Stimulated activated CD8-positive, alpha-beta memory T cell treated with anti-CD3 and anti-CD28 coated beads, Interleukin-15, amount 100 ng/mL, for 4 hours (primary cell): ENCODE results near the gene GRIFIN.
"Not testable (repeated sequence)": the region's sequence is repeated elsewhere in the genome, so short reads cannot be mapped to it uniquely, and the experiment has no call there.

Experiments used
- DNase-seq, 2 donors: peaks; one replicate each; pipeline ENCODE4 v3.0.0-alpha.2; 2020; ENCODE audit warnings: low read depth in 2 of 2

The GRIFIN gene

GRCh38 chr7:2453849-2454248 lies 22.3 kb downstream of the GRIFIN start:
- DNase-seq = not testable (repeated sequence)

GRCh38 chr7:2452643-2453270 lies 23.4 kb downstream of the GRIFIN start:
- DNase-seq = no peak

- DNase-seq = no peak
Measured at GRCh38 chr7:2452074-2452507, 24.1 kb downstream of the GRIFIN start.

- peak; percentile 38 to 52 for DNase-seq
Measured at GRCh38 chr7:2451171-2452073, 24.8 kb downstream of the GRIFIN start.

GRCh38 chr7:2450198-2451107 lies 25.7 kb downstream of the GRIFIN start:
- no peak for DNase-seq

- DNase-seq = no peak
Measured at GRCh38 chr7:2446676-2447075, 29.5 kb downstream of the GRIFIN start.

GRCh38 chr7:2445898-2446555 lies 30.2 kb downstream of the GRIFIN start:
- no peak for DNase-seq

- DNase-seq = no peak
Measured at GRCh38 chr7:2445047-2445446, 31.2 kb downstream of the GRIFIN start.

GRCh38 chr7:2444476-2444875 lies 31.7 kb downstream of the GRIFIN start:
- DNase-seq = no peak

- no peak for DNase-seq
Measured at GRCh38 chr7:2443491-2443890, 32.7 kb downstream of the GRIFIN start.

GRCh38 chr7:2441430-2442058 lies 34.7 kb downstream of the GRIFIN start:
- no peak for DNase-seq

- DNase-seq = no peak
Measured at GRCh38 chr7:2440608-2441245, 35.5 kb downstream of the GRIFIN start.

- DNase-seq = no peak
Measured at GRCh38 chr7:2438775-2439174, 37.4 kb downstream of the GRIFIN start.

GRCh38 chr7:2438186-2438585 lies 38.0 kb downstream of the GRIFIN start:
- no peak for DNase-seq

GRCh38 chr7:2437537-2438148 lies 38.6 kb downstream of the GRIFIN start:
- no peak for DNase-seq

GRCh38 chr7:2437136-2437535 lies 39.1 kb downstream of the GRIFIN start:
- no peak for DNase-seq

GRCh38 chr7:2436341-2437104 lies 39.7 kb downstream of the GRIFIN start:
- DNase-seq = no peak

- no peak for DNase-seq
Measured at GRCh38 chr7:2435146-2435545, 41.1 kb downstream of the GRIFIN start.
